Left lobe of liver (tissue), 2 donors: ENCODE results near the gene ARID2. TPM values are rescaled to one million over a fixed set of nuclear protein-coding genes. Genes with fewer than 3 reads are reported as not detected.

Source experiments
- ATAC-seq: fragments of 200-7000 bp; cut with Tn5 transposase; one replicate; pipeline ENCODE4 v1.9.1; 2020; ENCODE audit warnings: mild to moderate bottlenecking, moderate library complexity
- DNase-seq: peaks from one replicate; pipeline ENCODE4 v3.0.0-alpha.2; 2020; ENCODE audit warnings: low spot score
- total RNA-seq: library from RNA; stranded (reverse); gene quantifications from one replicate; pipeline ENCODE4 v1.2.1, GENCODE V29; 2021
- donor health status: DM: no; HTN: no; CAD: no; lungs with moderate emphysema.
- donor health status: DM: no; HTN: yes; CAD: no.

Gene ARID2
- total RNA-seq, 1 donor from 2014 or later = 9.4 TPM

DNA sequence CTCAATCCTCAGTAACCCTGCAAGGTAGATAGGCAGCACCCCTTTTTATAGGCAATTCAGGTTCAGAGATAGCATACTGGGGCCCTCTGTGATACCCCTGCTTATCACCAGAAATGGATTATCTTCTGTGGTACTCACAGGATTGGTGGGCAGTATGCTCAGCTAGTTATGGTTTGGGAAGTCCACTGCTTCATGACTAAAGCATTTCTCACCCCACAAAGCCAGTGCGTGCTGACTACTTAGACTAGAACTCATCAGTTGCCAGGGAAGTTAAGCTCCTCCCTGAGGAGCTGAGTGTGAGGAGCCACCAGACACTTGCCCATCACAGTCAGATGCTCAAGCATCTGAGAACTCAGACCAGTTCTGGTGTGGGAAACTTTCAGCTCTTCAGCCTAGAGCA is 184.6 kb downstream of the ARID2 start:
- no peak for DNase-seq
- peak; percentile 36 for ATAC-seq

DNA sequence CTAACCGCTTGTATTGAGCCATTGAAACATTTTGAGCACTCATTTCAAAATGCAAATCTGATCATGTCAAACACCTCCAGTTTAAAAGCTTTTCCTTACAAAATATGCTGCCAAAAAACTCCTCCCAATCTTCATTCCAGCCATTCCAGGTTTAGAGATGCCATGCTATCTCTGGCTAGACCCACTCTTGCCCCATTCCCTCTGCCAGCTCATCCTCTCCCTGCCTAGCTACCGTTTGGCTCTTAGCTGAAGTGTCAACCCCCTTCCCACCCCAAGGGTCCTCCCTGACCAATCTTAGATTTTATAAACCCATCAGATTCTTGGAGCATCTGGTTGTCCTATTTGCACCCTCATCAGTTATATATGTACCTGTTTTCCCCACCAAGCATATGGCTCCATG is 185.9 kb downstream of the ARID2 start:
- no peak for DNase-seq
- ATAC-seq = no peak

DNA sequence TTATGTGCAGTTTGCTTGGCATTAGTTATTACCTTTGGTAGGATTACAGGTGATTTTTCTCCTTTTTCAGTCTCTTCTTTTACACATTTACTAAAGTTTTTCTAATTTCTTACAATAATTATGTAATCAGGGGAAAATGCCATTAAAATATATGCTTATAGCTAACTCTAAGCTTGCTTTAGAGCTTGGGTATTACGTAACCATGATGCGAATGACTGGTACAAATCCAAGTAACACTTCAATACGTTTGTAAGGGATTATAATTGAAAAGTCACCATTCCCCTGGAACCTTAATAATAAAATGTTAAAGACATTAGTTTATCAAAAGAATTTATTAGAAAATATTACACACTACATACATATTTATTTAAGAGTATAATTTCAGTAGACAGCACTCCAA is 189.3 kb downstream of the ARID2 start:
- no peak for ATAC-seq
- DNase-seq = no peak

DNA sequence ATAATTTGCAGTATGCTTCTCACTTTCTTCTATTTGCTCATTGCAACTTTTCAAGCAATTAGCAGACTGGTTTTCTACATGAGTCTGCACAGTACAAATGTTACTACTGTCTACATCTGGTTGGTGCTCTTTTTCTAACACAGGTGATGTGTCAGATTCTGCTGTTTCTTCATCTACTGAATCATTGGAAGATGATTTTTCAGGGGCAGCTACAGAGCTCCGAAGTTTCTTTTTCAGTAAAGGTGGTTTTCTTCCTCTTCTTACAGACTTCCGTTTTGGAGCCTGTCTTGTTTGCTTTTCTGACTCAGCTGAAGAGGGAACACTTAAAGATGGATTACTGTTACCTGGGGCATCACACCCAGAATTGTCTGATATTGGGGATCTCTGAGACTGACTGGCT is 198.8 kb downstream of the ARID2 start:
- no peak for ATAC-seq
- no peak for DNase-seq

DNA sequence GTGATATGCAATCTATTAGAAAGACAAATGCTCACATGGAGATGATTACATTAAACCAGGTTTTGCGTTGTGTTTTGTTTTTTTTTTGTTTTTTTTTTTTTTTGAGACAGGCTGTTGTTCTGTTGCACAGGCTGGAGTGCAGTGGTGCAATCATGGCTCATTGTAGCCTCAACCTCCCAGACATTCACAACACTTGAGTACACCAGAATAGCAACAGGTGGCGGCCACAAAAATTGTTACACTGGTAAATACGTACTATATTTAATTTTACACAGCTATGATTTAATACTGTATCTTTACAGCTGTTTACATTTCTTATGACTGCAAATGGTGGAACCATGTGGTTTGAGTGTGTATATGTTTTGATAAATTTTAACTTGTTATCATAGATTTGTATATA is 200.9 kb downstream of the ARID2 start:
- DNase-seq (no peak), ATAC-seq (no peak)

DNA sequence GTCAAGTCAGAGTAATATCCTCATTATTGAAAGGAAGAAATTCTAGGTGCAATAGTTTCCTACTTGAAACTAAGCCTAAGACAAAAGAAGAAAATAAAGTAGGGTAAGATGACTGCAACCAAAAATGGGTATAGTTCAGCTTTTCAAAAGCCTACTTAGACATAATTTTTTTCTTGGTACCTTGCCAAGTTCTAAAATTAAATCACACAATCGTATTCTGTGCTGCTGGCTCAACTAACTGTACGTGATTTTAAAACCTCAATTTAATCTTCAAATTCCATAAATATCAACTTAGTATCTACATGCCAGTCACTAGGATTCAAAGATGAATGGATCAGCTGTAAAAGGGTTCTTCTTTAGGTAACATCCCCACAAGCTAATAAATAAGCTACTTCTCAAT is 204.0 kb downstream of the ARID2 start:
- ATAC-seq (no peak), DNase-seq (no peak)

DNA sequence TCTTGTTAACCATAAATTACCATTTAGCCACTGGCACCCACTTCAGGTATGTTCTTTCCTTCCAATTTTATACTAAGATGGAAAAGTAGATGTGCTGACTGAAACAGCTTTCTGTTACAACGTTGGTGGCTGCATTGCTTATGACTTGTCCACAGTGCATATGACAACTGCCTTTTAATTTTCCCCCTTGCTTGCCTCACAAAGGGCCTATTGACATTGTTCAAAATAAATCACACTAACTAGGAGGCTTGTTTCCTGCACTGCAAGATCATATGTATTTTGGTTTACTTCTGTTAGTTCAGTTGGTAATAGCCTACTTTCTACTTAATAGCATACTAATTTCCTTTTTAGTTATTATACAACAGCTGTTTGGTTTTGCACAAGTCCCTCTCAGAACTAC is 205.4 kb downstream of the ARID2 start:
- ATAC-seq (no peak), DNase-seq (no peak)

DNA sequence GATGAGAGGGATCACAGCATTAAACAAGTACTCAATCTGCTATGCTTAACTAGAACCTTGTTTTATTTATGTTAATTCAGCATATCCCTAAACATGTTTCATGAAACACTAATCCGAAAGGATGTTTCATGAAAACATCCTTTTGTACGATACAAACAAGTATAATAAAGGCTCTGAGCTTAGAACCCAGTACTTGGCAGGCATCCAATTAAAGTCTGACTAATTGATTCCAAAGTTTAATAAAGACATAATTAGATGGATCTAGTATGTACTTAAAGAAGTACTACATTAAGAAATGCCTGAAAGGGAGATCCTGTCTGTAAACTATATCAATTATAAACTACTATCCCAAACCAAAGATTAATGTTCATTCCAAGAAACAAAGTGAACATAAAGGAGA is 209.1 kb downstream of the ARID2 start:
- ATAC-seq (no peak), DNase-seq (no peak)

DNA sequence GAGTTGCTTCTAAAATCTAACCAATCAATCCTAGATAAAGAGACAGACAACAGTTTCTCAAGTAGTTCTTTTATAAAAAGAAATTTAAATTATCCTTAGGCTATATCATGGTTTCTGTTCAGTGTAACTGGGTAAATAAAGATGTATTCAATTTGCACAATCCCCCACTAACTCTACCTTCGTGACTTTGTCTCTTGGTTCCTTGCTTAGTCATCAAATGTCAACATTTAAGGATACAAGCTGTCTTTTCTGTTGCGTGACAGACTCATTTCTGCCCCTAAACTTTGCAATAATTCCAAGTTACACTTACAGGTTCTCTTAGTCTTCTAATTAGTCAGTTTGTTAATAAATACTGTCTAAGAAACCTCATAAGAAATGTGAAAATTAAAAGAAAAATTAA is 210.3 kb downstream of the ARID2 start:
- ATAC-seq = no peak
- DNase-seq = no peak

DNA sequence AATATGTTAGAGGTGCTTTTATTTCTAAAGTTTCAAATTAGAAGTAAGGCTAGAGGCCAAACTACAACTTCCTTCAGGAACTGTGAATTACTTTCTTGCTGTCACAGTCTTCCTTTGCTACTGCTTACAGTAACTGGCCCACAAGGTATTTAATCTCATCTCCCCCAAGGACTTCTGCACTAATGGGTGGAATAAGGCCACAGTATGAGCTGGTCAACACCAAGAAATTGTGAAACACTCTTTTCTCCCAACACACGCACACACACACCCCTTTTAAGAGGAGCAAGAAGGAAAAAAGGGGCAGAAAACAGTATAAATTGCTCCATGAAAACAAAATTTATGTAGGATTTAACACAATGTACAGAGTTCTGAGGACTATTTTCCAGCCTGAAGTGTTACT is 215.3 kb downstream of the ARID2 start:
- ATAC-seq (no peak), DNase-seq (no peak)

DNA sequence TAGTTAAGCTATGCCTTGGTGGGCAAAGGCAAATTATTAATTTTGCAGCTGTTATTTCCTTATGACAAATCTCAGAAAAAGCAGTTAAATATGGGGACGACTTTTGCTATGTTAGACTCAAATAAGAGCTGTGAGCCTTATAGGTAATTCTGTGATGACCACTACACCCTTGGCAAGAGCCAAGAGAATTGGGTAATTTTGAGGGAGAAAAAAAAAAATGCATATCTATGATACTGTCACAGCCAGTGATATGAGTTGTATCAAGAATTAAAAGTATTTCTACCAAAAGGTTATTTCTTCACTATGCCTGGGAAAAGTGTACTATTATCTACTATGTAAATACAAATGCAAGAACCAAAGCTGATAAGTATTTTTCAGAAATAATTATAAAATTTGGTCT is 216.9 kb downstream of the ARID2 start:
- DNase-seq (no peak), ATAC-seq (no peak)

DNA sequence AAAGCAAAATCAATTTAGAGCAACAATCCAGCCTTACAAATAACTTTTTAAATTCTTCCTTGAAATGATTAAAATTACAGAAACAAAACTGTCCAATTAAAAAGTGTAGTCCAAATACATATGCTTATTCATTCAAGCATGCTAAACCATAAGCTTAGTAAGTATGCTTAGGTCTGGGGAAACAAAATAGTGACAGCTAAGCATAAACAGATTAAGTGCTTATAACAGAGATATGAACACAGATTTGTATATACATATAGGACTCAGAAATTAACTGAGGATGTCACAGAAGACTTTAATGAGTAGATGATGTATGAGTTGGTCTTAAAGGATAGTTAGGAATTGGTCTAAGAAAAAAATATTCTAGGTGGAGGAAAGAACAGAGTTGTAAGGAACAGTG is 219.0 kb downstream of the ARID2 start:
- DNase-seq (no peak), ATAC-seq (no peak)
